K562 (cell line): ENCODE measurements around the gene MEGF11. TPM values are rescaled to one million over a fixed set of nuclear protein-coding genes. Genes with fewer than 3 reads are reported as not detected.

Experiments used
- ATAC-seq: fragments of 200-7000 bp; cut with Tn5 transposase; 3 replicates; pipeline ENCODE4 v1.9.1; 2020; ENCODE audit warnings: moderate library complexity
- BruUV-seq: library from RNA; stranded (reverse); fragments of 400-500 nt; replicated peaks from 2 replicates; lab custom pipeline; 2021; lab: Mats Ljungman, UMichigan
- CTCF ChIA-PET: fragments of 300-600 bp; formaldehyde crosslinking; extraction: SDS; loops from one replicate; lab custom pipeline; 2021; ENCODE audit warnings: low intra/inter-chr PET ratio; lab: Yijun Ruan, JAX
- POLR2A ChIA-PET: fragments of 300-600, 350-650 bp; sonication (Branson Sonifier 250); formaldehyde crosslinking; extraction: SDS; loops from one replicate; lab custom pipeline; 2021; ENCODE audit warnings: antibody characterized with exemption, inconsistent platforms; lab: Yijun Ruan, JAX
- DNase-seq, 4 experiments: peaks; one replicate each; pipeline versions ENCODE4 v3.0.0 to v3.0.0-alpha.2; 2011 to 2018; ENCODE audit warnings: low spot score in 3 of 4, mixed read lengths in 3 of 4; ENCODE audit errors: extremely low read depth in 1 of 4
- FAIRE-seq: peaks from 2 replicates; lab custom pipeline; 2011; peaks lifted over from hg19 to GRCh38; lab: Jason Lieb, UNC
- H2AFZ ChIP-seq: 2 replicates; pipeline ENCODE4 v1.6.0; 2011; ENCODE audit warnings: low read depth, low read length, control low read depth, inconsistent platforms
- H3K27ac ChIP-seq: fragments of 200-600 bp; 3 replicates; pipeline ENCODE4 v1.8.0; 2011; ENCODE audit warnings: low read depth, mild to moderate bottlenecking, control low read depth, inconsistent platforms, low read length, moderate library complexity, mixed read lengths; ENCODE audit errors: extremely low read depth
- H3K27me3 ChIP-seq, 2 experiments: fragments of 300-600 bp in 1 of 2; 2 replicates in 1 of 2; 3 replicates in 1 of 2; pipeline versions ENCODE4 v1.6.0 to v1.8.0; 2011; ENCODE audit warnings: inconsistent platforms in 2 of 2, low read length in 2 of 2, mild to moderate bottlenecking in 1 of 2, mixed read lengths in 1 of 2, moderate library complexity in 1 of 2; ENCODE audit not compliant: control insufficient read depth in 2 of 2, insufficient read depth in 2 of 2
- H3K36me3 ChIP-seq: fragments of 300-600 bp; 3 replicates; pipeline ENCODE4 v1.8.0; 2011; ENCODE audit warnings: mild to moderate bottlenecking, low read length, inconsistent platforms; ENCODE audit not compliant: control insufficient read depth, insufficient read depth
- H3K4me1 ChIP-seq, 2 experiments: fragments of 200-600 bp in 1 of 2; replicated peaks in 1 of 2; 2 replicates in 1 of 2; 3 replicates in 1 of 2; pipeline versions ENCODE4 v1.5.1 to v1.8.0; 2011; ENCODE audit warnings: inconsistent platforms in 2 of 2, low read length in 2 of 2, mild to moderate bottlenecking in 1 of 2, mixed read lengths in 1 of 2, moderate library complexity in 1 of 2; ENCODE audit not compliant: control insufficient read depth in 2 of 2, insufficient read depth in 2 of 2
- H3K4me2 ChIP-seq: 2 replicates; pipeline ENCODE4 v1.6.1; 2011; ENCODE audit warnings: low read length, control low read depth, inconsistent platforms, mixed read lengths; ENCODE audit not compliant: insufficient read depth
- H3K4me3 ChIP-seq: fragments of 200-600 bp; sonication (generic), shearing (Covaris generic); 2 replicates; pipeline ENCODE4 v1.5.1; 2016; ENCODE audit warnings: control low read depth, inconsistent platforms
- H3K79me2 ChIP-seq: fragments of 200-600 bp; 3 replicates; pipeline ENCODE4 v1.8.0; 2011; ENCODE audit warnings: low read length, inconsistent platforms; ENCODE audit not compliant: control insufficient read depth, insufficient read depth
- H3K9ac ChIP-seq, 2 experiments: 2 replicates each; pipeline versions ENCODE4 v1.6.0 to v1.6.1; 2011; ENCODE audit warnings: low read depth in 2 of 2, low read length in 2 of 2, control low read depth in 1 of 2, inconsistent platforms in 1 of 2, mild to moderate bottlenecking in 1 of 2, mixed read lengths in 1 of 2; ENCODE audit not compliant: insufficient read depth in 1 of 2
- H3K9me1 ChIP-seq: one replicate; pipeline ENCODE4 v1.6.0; 2011; ENCODE audit warnings: inconsistent platforms, mild to moderate bottlenecking, low read length, moderate library complexity; ENCODE audit not compliant: control insufficient read depth, insufficient read depth
- H3K9me3 ChIP-seq: replicated peaks from 2 replicates; pipeline ENCODE4 v1.5.1; 2011; ENCODE audit warnings: low read depth, low read length, inconsistent platforms; ENCODE audit not compliant: control insufficient read depth, insufficient read depth
- H4K20me1 ChIP-seq: replicated peaks from 2 replicates; pipeline ENCODE4 v1.6.1; 2011; ENCODE audit warnings: low read length, inconsistent platforms, mixed read lengths; ENCODE audit not compliant: control insufficient read depth, insufficient read depth
- CCNT2 ChIP-seq: IDR thresholded peaks from 2 replicates; pipeline ENCODE4 v1.6.1; 2011; ENCODE audit warnings: borderline replicate concordance, low read depth, mild to moderate bottlenecking, moderate library complexity, mixed read lengths, low read length; ENCODE audit not compliant: insufficient read length; ENCODE audit errors: extremely low read depth
- FOXJ3 ChIP-seq: sonication (generic); formaldehyde crosslinking; IDR thresholded peaks from 2 replicates; pipeline ENCODE4 v1.4.0; 2020; ENCODE audit warnings: mild to moderate bottlenecking, missing genetic modification reagents
- FOXP1 ChIP-seq: sonication (generic); formaldehyde crosslinking; IDR thresholded peaks from 2 replicates; pipeline ENCODE4 v1.8.0; 2022; ENCODE audit warnings: mild to moderate bottlenecking, missing genetic modification reagents
- TAL1 ChIP-seq: fragments of 450-650 bp; IDR thresholded peaks from 2 replicates; pipeline ENCODE4 v1.6.1; 2016; ENCODE audit warnings: mild to moderate bottlenecking
- WGBS: fragments of 100-300 bp; shearing (Covaris generic); methylation state at CpG from one replicate; pipeline ENCODE4 v1.1.6; 2016; ENCODE audit warnings: low coverage, mixed read lengths; ENCODE audit not compliant: insufficient coverage; ENCODE audit errors: missing lambda C conversion rate; 5-methylcytosine and 5-hydroxymethylcytosine counted together
- in situ Hi-C: fragments of 300-500 bp; cut with MboI; formaldehyde crosslinking; loops from 4 replicates; pipeline ENCODE4 v1.15.0; 2018; ENCODE audit warnings: inconsistent platforms, mixed read lengths
- intact Hi-C: fragments of 100-400 bp; cut with micrococcal nuclease; formaldehyde crosslinking; loops from 2 replicates; pipeline ENCODE4 v1.14.2; 2022
- polyA plus RNA-seq, 8 experiments: library from polyadenylated mRNA; depleted of rRNA in 4 of 8; stranded (reverse) in 5 of 8; unstranded in 3 of 8; fragments of >200 nt; fragmentation: Nextera tagmentation in 2 of 8; fragmentation: Illumina TruSeq in 1 of 8; extraction: Ambion mirVana in 2 of 8; extraction: Trizol in 1 of 8; gene quantifications; 2 replicates each; pipeline versions ENCODE4 v1.2.1 to v1.2.3, GENCODE V29; 2011 to 2014; ENCODE audit warnings: inconsistent platforms in 1 of 8, missing spikeins in 1 of 8
- total RNA-seq, 7 experiments: library from RNA; depleted of rRNA in 6 of 7; stranded (reverse); fragments of >200 nt in 6 of 7; fragmentation: Illumina TruSeq in 2 of 7; extraction: Trizol in 2 of 7; gene quantifications; 2 replicates each; pipeline versions ENCODE4 v1.2.1 to v1.2.3, GENCODE V29; 2011 to 2021; ENCODE audit warnings: low replicate concordance in 1 of 7
- TF ChIP-seq, protein P1 (sequence below): fragments of 250-450 bp; sonication (Bioruptor Pico); IDR thresholded peaks from 2 replicates; pipeline ENCODE4 v1.9.0; 2021; ENCODE audit warnings: mild to moderate bottlenecking, inconsistent platforms

The MEGF11 gene
- total and polyA plus RNA-seq, 9 of the 15 experiments (the other 6 are each of a cell fraction or from before 2014, with no cell fraction given) = 0.06 to 0.23 (median 0.20) TPM; not detected in 6

DNA sequence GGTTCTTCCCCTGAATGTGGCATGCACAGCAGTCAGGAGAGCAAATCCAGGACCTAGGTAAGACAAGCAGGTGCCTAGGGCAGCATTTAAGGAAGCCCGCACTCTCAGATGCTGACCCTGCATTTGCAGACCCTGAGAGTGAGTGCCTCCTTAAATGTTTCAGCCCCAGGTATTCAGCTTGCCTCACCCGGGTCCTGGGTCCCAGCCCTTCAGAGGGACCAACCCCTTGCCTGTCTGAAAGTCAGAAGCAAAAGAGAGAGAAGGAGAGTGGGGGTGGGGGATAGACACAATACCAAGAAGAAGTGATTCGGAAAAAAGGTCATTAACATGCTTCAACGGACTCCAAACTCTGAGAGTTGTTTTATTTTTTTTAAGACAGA, 75.0 kb downstream of the MEGF11 start:
- no peaks in the 10 kb centered on the region; the same call in 1 of the 2 replicates for H4K20me1 ChIP-seq
- BruUV-seq = no TSS peak
- TF ChIP-seq FOXP1 (CRISPR knock-in tag) = no peak
- TF ChIP-seq TAL1 = no peak
- TF ChIP-seq, protein P1, sequence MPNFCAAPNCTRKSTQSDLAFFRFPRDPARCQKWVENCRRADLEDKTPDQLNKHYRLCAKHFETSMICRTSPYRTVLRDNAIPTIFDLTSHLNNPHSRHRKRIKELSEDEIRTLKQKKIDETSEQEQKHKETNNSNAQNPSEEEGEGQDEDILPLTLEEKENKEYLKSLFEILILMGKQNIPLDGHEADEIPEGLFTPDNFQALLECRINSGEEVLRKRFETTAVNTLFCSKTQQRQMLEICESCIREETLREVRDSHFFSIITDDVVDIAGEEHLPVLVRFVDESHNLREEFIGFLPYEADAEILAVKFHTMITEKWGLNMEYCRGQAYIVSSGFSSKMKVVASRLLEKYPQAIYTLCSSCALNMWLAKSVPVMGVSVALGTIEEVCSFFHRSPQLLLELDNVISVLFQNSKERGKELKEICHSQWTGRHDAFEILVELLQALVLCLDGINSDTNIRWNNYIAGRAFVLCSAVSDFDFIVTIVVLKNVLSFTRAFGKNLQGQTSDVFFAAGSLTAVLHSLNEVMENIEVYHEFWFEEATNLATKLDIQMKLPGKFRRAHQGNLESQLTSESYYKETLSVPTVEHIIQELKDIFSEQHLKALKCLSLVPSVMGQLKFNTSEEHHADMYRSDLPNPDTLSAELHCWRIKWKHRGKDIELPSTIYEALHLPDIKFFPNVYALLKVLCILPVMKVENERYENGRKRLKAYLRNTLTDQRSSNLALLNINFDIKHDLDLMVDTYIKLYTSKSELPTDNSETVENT (CRISPR knock-in tag) = no peak
- no peak for TF ChIP-seq CCNT2
- TF ChIP-seq FOXJ3 = no peak
- no peaks in the 10 kb centered on the region for H3K79me2 ChIP-seq
- WGBS = 6% methylated on average over 4 of the region's 4 CpGs
- POLR2A ChIA-PET = interaction anchor here (0.6 to 0.8 kb wide), 3 partner anchors 9 to 725 kb away, joined by 3 to 4 read pairs (median 3); no protein-coding TSS in a partner anchor
- no peak overlapping the region for H3K4me3 ChIP-seq
- CTCF ChIA-PET = no interaction called here
- DNase-seq (no peak), ATAC-seq (no peak), FAIRE-seq (no peak)
- no peak overlapping the region for H2AFZ ChIP-seq
- H3K4me2 ChIP-seq = no peak overlapping the region
- intact Hi-C loops (no loop called here), in situ Hi-C loops (no loop called here)
- no peaks in the 10 kb centered on the region for H3K4me1 ChIP-seq
- no peak overlapping the region for H3K27ac ChIP-seq
- peaks cover 37 to 62% of the 10 kb centered on the region in 2 experiments for H3K27me3 ChIP-seq
- H3K9me1 ChIP-seq = no peaks in the 10 kb centered on the region
- H3K36me3 ChIP-seq = no peaks in the 10 kb centered on the region
- H3K9ac ChIP-seq = no peak overlapping the region
- H3K9me3 ChIP-seq = no peaks in the 10 kb centered on the region
